Thoracic aorta (tissue), 2 donors: Measurements from ENCODE around the gene OBI1. TPM values are rescaled to one million over a fixed set of nuclear protein-coding genes. Genes with fewer than 3 reads are reported as not detected.

Experiments used
- ATAC-seq: fragments of 150-250 bp; one replicate; pipeline ENCODE4 v1.8.0; 2017; ENCODE audit warnings: low read depth; ENCODE audit not compliant: insufficient number of reproducible peaks, low FRiP score
- DNase-seq: peaks from one replicate; pipeline ENCODE4 v3.0.0-alpha.2; 2020; ENCODE audit warnings: low spot score
- H3K27ac ChIP-seq, 2 donors: fragments of 200-600 bp; sonication (generic); 1 replicate in 1 of 2; 2 replicates in 1 of 2; pipeline ENCODE4 v1.5.1; 2016; ENCODE audit warnings: mild to moderate bottlenecking in 2 of 2, moderate library complexity in 2 of 2
- H3K27me3 ChIP-seq: fragments of 200-600 bp; sonication (generic); replicated peaks from 2 replicates; pipeline ENCODE4 v1.6.0; 2016; ENCODE audit warnings: mild to moderate bottlenecking; ENCODE audit not compliant: insufficient read depth
- H3K36me3 ChIP-seq: fragments of 200-600 bp; sonication (generic); one replicate; pipeline ENCODE4 v1.5.1; 2016
- H3K4me1 ChIP-seq, 2 donors: fragments of 200-600 bp; sonication (generic); 1 replicate in 1 of 2; 2 replicates in 1 of 2; pipeline versions ENCODE4 v1.5.1 to v1.6.0; 2016; ENCODE audit warnings: low read depth in 2 of 2, mild to moderate bottlenecking in 1 of 2; ENCODE audit not compliant: control insufficient read depth in 1 of 2
- H3K4me3 ChIP-seq: fragments of 200-600 bp; sonication (generic); 2 replicates; pipeline ENCODE4 v1.5.1; 2016; ENCODE audit warnings: mild to moderate bottlenecking
- H3K9me3 ChIP-seq: fragments of 200-600 bp; sonication (generic); 2 replicates; pipeline ENCODE4 v1.5.1; 2016
- CTCF ChIP-seq: fragments of 200-600 bp; sonication (generic); IDR thresholded peaks from one replicate; pipeline ENCODE4 v1.5.1; 2019; ENCODE audit warnings: antibody characterized with exemption
- total RNA-seq, 2 donors: library from RNA; depleted of rRNA; stranded (reverse); fragments of >200 nt; gene quantifications; one replicate each; pipeline versions ENCODE4 v1.1.0 to v1.2.3, GENCODE V29; 2016

Gene OBI1
- total RNA-seq, 2 donors from 2014 or later, result 9.3 to 10.2 TPM

GRCh38 chr13:78600280-78600883 is 58.6 kb downstream of the OBI1 start:
- Histone ChIP-seq H3K27ac (no peak overlapping the region), H3K9me3 (no peaks in the 10 kb centered on the region), H3K27me3 (peaks cover 52% of the 10 kb centered on the region), H3K4me3 (no peak overlapping the region), H3K36me3 (no peaks in the 10 kb centered on the region), H3K4me1 (peaks cover 21 to 25% of the 10 kb centered on the region in 2 donors)
- ATAC-seq (no peak), DNase-seq (no peak)
- no peak for TF ChIP-seq CTCF

- no peaks in the 10 kb centered on the region for H3K9me3 ChIP-seq
- H3K27me3 ChIP-seq, result peaks cover 51% of the 10 kb centered on the region
- H3K36me3 ChIP-seq, result no peaks in the 10 kb centered on the region
Measured at GRCh38 chr13:78599645-78600279, 59.2 kb downstream of the OBI1 start.

GRCh38 chr13:78598966-78599644 is 59.9 kb downstream of the OBI1 start:
- DNase-seq (no peak), ATAC-seq (no peak)
- H3K4me1 ChIP-seq, result peaks cover 21 to 25% of the 10 kb centered on the region in 2 donors
- H3K27me3 ChIP-seq, result peaks cover 50% of the 10 kb centered on the region
- H3K9me3 ChIP-seq, result no peaks in the 10 kb centered on the region
- no peak for TF ChIP-seq CTCF
- H3K4me3 ChIP-seq, result no peak overlapping the region
- H3K27ac ChIP-seq, result no peak overlapping the region
- H3K36me3 ChIP-seq, result no peaks in the 10 kb centered on the region

More at GRCh38 chr13:78599645-78600279, 59.2 kb downstream of the OBI1 start:
- peaks cover 21 to 25% of the 10 kb centered on the region in 2 donors for H3K4me1 ChIP-seq
- TF ChIP-seq CTCF, result no peak
- DNase-seq (no peak), ATAC-seq (no peak)
- no peak overlapping the region for H3K4me3 ChIP-seq
- H3K27ac ChIP-seq, result no peak overlapping the region

- Histone ChIP-seq H3K4me3 (no peak overlapping the region), H3K4me1 (peaks cover 16 to 20% of the 10 kb centered on the region in 2 donors), H3K27ac (no peak overlapping the region), H3K27me3 (peaks cover 43% of the 10 kb centered on the region), H3K9me3 (no peaks in the 10 kb centered on the region), H3K36me3 (no peaks in the 10 kb centered on the region)
- DNase-seq (no peak), ATAC-seq (no peak)
- TF ChIP-seq CTCF, result no peak
Measured at GRCh38 chr13:78598116-78598781, 60.7 kb downstream of the OBI1 start.

GRCh38 chr13:78597602-78597932 is 61.4 kb downstream of the OBI1 start:
- Histone ChIP-seq H3K27me3 (peaks cover 47% of the 10 kb centered on the region), H3K4me1 (peaks cover 9 to 13% of the 10 kb centered on the region in 2 donors), H3K9me3 (no peaks in the 10 kb centered on the region), H3K4me3 (no peak overlapping the region), H3K36me3 (no peaks in the 10 kb centered on the region), H3K27ac (no peak overlapping the region)
- ATAC-seq, result no peak
- no peak for DNase-seq
- no peak for TF ChIP-seq CTCF
